Colonic mucosa (tissue), 4 donors: Measurements from ENCODE around the gene TEX55. TPM values are rescaled to one million over a fixed set of nuclear protein-coding genes. Genes with fewer than 3 reads are reported as not detected.
"Not testable (repeated sequence)": the region's sequence is repeated elsewhere in the genome, so short reads cannot be mapped to it uniquely, and the experiment has no call there.

Experiments used
- DNase-seq: peaks from one replicate; pipeline ENCODE4 v3.0.0-alpha.2; 2020
- H3K27ac ChIP-seq: fragments of 200-600 bp; one replicate; pipeline ENCODE4 v1.8.0; 2021
- H3K27me3 ChIP-seq: fragments of 200-600 bp; one replicate; pipeline ENCODE4 v1.8.0; 2021
- H3K36me3 ChIP-seq: fragments of 200-600 bp; one replicate; pipeline ENCODE4 v1.8.0; 2021
- H3K4me1 ChIP-seq: fragments of 200-600 bp; one replicate; pipeline ENCODE4 v1.8.0; 2021; ENCODE audit warnings: mild to moderate bottlenecking
- H3K4me3 ChIP-seq: fragments of 200-600 bp; one replicate; pipeline ENCODE4 v1.8.0; 2021
- H3K9ac ChIP-seq, 2 donors: one replicate each; pipeline ENCODE4 v1.7.0; 2013; ENCODE audit warnings: control low read depth in 2 of 2, low read depth in 2 of 2, low read length in 2 of 2
- H3K9me3 ChIP-seq: fragments of 200-600 bp; one replicate; pipeline ENCODE4 v1.8.0; 2021
- CTCF ChIP-seq: fragments of 200-600 bp; IDR thresholded peaks from one replicate; pipeline ENCODE4 v1.8.0; 2022; ENCODE audit warnings: antibody characterized with exemption, mild to moderate bottlenecking
- intact Hi-C: fragments of 100-400 bp; cut with DNase I; formaldehyde crosslinking; loops from one replicate; pipeline ENCODE4 v1.14.1; 2022
- total RNA-seq, 2 donors: library from RNA; stranded (reverse); fragmentation: NEBNext Ultra II Directional in 1 of 2; extraction: Animal tissue kit (Norgen Biotek cat#: 25700) in 1 of 2; gene quantifications; one replicate each; pipeline ENCODE4 v1.2.1, GENCODE V29; 2021
- donor health status: healthy.
- donor health status: DM: no; HTN: no; CAD: no.
- donor health status: DM: no; HTN: no; CAD: no.

The TEX55 gene
- total RNA-seq, 2 donors from 2014 or later: not detected

GRCh38 chr3:119120480-119120879, 25.5 kb upstream of the TEX55 start:
- no peaks in the 10 kb centered on the region for H3K27me3 ChIP-seq
- DNase-seq: no peak
- H3K27ac ChIP-seq: no peak overlapping the region
- no peaks in the 10 kb centered on the region for H3K9me3 ChIP-seq
- no peaks in the 10 kb centered on the region for H3K36me3 ChIP-seq
- intact Hi-C loops: no loop called here
- no peak overlapping the region for H3K4me3 ChIP-seq
- H3K9ac ChIP-seq: no peak overlapping the region
- no peak for TF ChIP-seq CTCF
- H3K4me1 ChIP-seq: no peaks in the 10 kb centered on the region

- no peaks in the 10 kb centered on the region for H3K4me1 ChIP-seq
- no peaks in the 10 kb centered on the region for H3K27me3 ChIP-seq
- no peak overlapping the region for H3K4me3 ChIP-seq
- H3K9ac ChIP-seq: no peak overlapping the region
- DNase-seq: no peak
- intact Hi-C loops: no loop called here
- H3K9me3 ChIP-seq: no peaks in the 10 kb centered on the region
- no peak for TF ChIP-seq CTCF
- H3K36me3 ChIP-seq: no peaks in the 10 kb centered on the region
- H3K27ac ChIP-seq: no peak overlapping the region
Observed at GRCh38 chr3:119122350-119122749, 23.6 kb upstream of the TEX55 start.

- no peak for DNase-seq
- no peaks in the 10 kb centered on the region for H3K4me1 ChIP-seq
- no peaks in the 10 kb centered on the region for H3K27me3 ChIP-seq
- intact Hi-C loops: no loop called here
- TF ChIP-seq CTCF: no peak
- H3K9ac ChIP-seq: no peak overlapping the region
- no peak overlapping the region for H3K4me3 ChIP-seq
- no peaks in the 10 kb centered on the region for H3K9me3 ChIP-seq
- no peaks in the 10 kb centered on the region for H3K36me3 ChIP-seq
- H3K27ac ChIP-seq: no peak overlapping the region
Observed at GRCh38 chr3:119125342-119125741, 20.6 kb upstream of the TEX55 start.

- no peaks in the 10 kb centered on the region for H3K9me3 ChIP-seq
- no peak for TF ChIP-seq CTCF
- no peak overlapping the region for H3K27ac ChIP-seq
- H3K4me3 ChIP-seq: no peak overlapping the region
- H3K4me1 ChIP-seq: no peaks in the 10 kb centered on the region
- H3K9ac ChIP-seq: no peak overlapping the region
- H3K36me3 ChIP-seq: no peaks in the 10 kb centered on the region
- intact Hi-C loops: no loop called here
- no peaks in the 10 kb centered on the region for H3K27me3 ChIP-seq
- DNase-seq: no peak
Observed at GRCh38 chr3:119125742-119126504, 20.0 kb upstream of the TEX55 start.

- H3K36me3 ChIP-seq, DNase-seq, intact Hi-C loops, H3K9me3 ChIP-seq, H3K4me3 ChIP-seq, H3K27ac ChIP-seq, H3K9ac ChIP-seq, H3K4me1 ChIP-seq, H3K27me3 ChIP-seq: not testable (repeated sequence)
Observed at GRCh38 chr3:119130291-119130690, 15.7 kb upstream of the TEX55 start.

- not testable (repeated sequence) for H3K4me1 ChIP-seq
Observed at GRCh38 chr3:119132291-119132690, 13.7 kb upstream of the TEX55 start.

GRCh38 chr3:119139360-119139759, 6.6 kb upstream of the TEX55 start:
- H3K27ac ChIP-seq, H3K9ac ChIP-seq, DNase-seq, intact Hi-C loops, H3K36me3 ChIP-seq, H3K9me3 ChIP-seq, H3K27me3 ChIP-seq, H3K4me1 ChIP-seq, H3K4me3 ChIP-seq: not testable (repeated sequence)

More at GRCh38 chr3:119132291-119132690, 13.7 kb upstream of the TEX55 start:
- intact Hi-C loops, H3K27ac ChIP-seq, H3K4me3 ChIP-seq, H3K36me3 ChIP-seq, H3K9me3 ChIP-seq, H3K9ac ChIP-seq, H3K27me3 ChIP-seq, DNase-seq: not testable (repeated sequence)
